Measurements from ENCODE around the gene FGF10. TPM values are rescaled to one million over a fixed set of nuclear protein-coding genes. Genes with fewer than 3 reads are reported as not detected.

FGF10 gene
- total RNA-seq, 1 experiment from 2014 or later, result not detected

GRCh38 chr5:44377057-44377456 is 12.2 kb downstream of the FGF10 start:
- CTCF ChIA-PET, result no interaction called here
- no TSS peak for BruUV-seq (replicated peaks)
- no peaks in the 10 kb centered on the region for H3K36me3 ChIP-seq (ENCODE audit: insufficient read depth, low read length, poor library complexity, severe bottlenecking)

GRCh38 chr5:44372028-44372427 is 17.2 kb downstream of the FGF10 start:
- H3K27me3 ChIP-seq (replicated peaks; ENCODE audit: insufficient read depth, low read depth, low read length, poor library complexity), result no peaks in the 10 kb centered on the region
- CTCF ChIA-PET, result no interaction called here
- no peaks in the 10 kb centered on the region for H3K36me3 ChIP-seq (ENCODE audit: insufficient read depth, low read length, poor library complexity, severe bottlenecking)
- POLR2A ChIA-PET (ENCODE audit: low non-redundant PET), result no interaction called here
- H3K27ac ChIP-seq (ENCODE audit: low read depth, low read length, poor library complexity, severe bottlenecking), result no peak overlapping the region
- no peaks in the 10 kb centered on the region for H3K9me3 ChIP-seq (ENCODE audit: low read depth, low read length, poor library complexity, severe bottlenecking)
- no TSS peak for BruUV-seq (replicated peaks)
- intact Hi-C loops (cut with micrococcal nuclease; ENCODE audit: unreplicated experiment), result no loop called here
- no peak for DNase-seq (ENCODE audit: low spot score)
- no peaks in the 10 kb centered on the region for H3K4me1 ChIP-seq (ENCODE audit: insufficient read depth, low read length, poor library complexity, severe bottlenecking)
- TF ChIP-seq CTCF (conservative IDR thresholded peaks at IDR 0.05; ENCODE audit: low read depth, low read length) (no peak), EZH2 (IDR thresholded peaks at IDR 0.05; ENCODE audit: borderline replicate concordance, low read depth, low read length, poor library complexity, severe bottlenecking) (no peak)
- H3K4me3 ChIP-seq (ENCODE audit: low read depth, low read length, poor library complexity, severe bottlenecking), result no peak overlapping the region

More at GRCh38 chr5:44377057-44377456, 12.2 kb downstream of the FGF10 start:
- Histone ChIP-seq H3K27ac (ENCODE audit: low read depth, low read length, poor library complexity, severe bottlenecking) (no peak overlapping the region), H3K4me3 (ENCODE audit: low read depth, low read length, poor library complexity, severe bottlenecking) (no peak overlapping the region), H3K9me3 (ENCODE audit: low read depth, low read length, poor library complexity, severe bottlenecking) (no peaks in the 10 kb centered on the region), H3K4me1 (ENCODE audit: insufficient read depth, low read length, poor library complexity, severe bottlenecking) (no peaks in the 10 kb centered on the region), H3K27me3 (replicated peaks; ENCODE audit: insufficient read depth, low read depth, low read length, poor library complexity) (no peaks in the 10 kb centered on the region)
- TF ChIP-seq CTCF (conservative IDR thresholded peaks at IDR 0.05; ENCODE audit: low read depth, low read length) (no peak), EZH2 (IDR thresholded peaks at IDR 0.05; ENCODE audit: borderline replicate concordance, low read depth, low read length, poor library complexity, severe bottlenecking) (no peak)
- no peak for DNase-seq (ENCODE audit: low spot score)
- POLR2A ChIA-PET (ENCODE audit: low non-redundant PET), result no interaction called here
- intact Hi-C loops (cut with micrococcal nuclease; ENCODE audit: unreplicated experiment), result no loop called here

- no peak for DNase-seq (ENCODE audit: low spot score)
- no peaks in the 10 kb centered on the region for H3K36me3 ChIP-seq (ENCODE audit: insufficient read depth, low read length, poor library complexity, severe bottlenecking)
- H3K27ac ChIP-seq (ENCODE audit: low read depth, low read length, poor library complexity, severe bottlenecking), result no peak overlapping the region
- H3K4me3 ChIP-seq (ENCODE audit: low read depth, low read length, poor library complexity, severe bottlenecking), result no peak overlapping the region
- no peaks in the 10 kb centered on the region for H3K9me3 ChIP-seq (ENCODE audit: low read depth, low read length, poor library complexity, severe bottlenecking)
- no peaks in the 10 kb centered on the region for H3K4me1 ChIP-seq (ENCODE audit: insufficient read depth, low read length, poor library complexity, severe bottlenecking)
- ChIA-PET CTCF (no interaction called here), POLR2A (ENCODE audit: low non-redundant PET) (no interaction called here)
- H3K27me3 ChIP-seq (replicated peaks; ENCODE audit: insufficient read depth, low read depth, low read length, poor library complexity), result no peaks in the 10 kb centered on the region
- no TSS peak for BruUV-seq (replicated peaks)
- TF ChIP-seq CTCF (conservative IDR thresholded peaks at IDR 0.05; ENCODE audit: low read depth, low read length) (no peak), EZH2 (IDR thresholded peaks at IDR 0.05; ENCODE audit: borderline replicate concordance, low read depth, low read length, poor library complexity, severe bottlenecking) (no peak)
- intact Hi-C loops (cut with micrococcal nuclease; ENCODE audit: unreplicated experiment), result no loop called here
These were observed 22.0 kb downstream of the FGF10 start for GRCh38 chr5:44367203-44367602.

Measured in A673 (cell line).